NCI-H146 treated with DMSO at 0.1 percent for 48 hours (cell line): ENCODE data around the gene CYFIP2.
"Not testable (repeated sequence)": the region's sequence is repeated elsewhere in the genome, so short reads cannot be mapped to it uniquely, and the experiment has no call there.

Experiments used
- DNase-seq: peaks from one replicate; lab custom pipeline; 2025; ENCODE audit not compliant: unreplicated experiment; lab: John Stamatoyannopoulos, UW

CYFIP2 gene

DNA sequence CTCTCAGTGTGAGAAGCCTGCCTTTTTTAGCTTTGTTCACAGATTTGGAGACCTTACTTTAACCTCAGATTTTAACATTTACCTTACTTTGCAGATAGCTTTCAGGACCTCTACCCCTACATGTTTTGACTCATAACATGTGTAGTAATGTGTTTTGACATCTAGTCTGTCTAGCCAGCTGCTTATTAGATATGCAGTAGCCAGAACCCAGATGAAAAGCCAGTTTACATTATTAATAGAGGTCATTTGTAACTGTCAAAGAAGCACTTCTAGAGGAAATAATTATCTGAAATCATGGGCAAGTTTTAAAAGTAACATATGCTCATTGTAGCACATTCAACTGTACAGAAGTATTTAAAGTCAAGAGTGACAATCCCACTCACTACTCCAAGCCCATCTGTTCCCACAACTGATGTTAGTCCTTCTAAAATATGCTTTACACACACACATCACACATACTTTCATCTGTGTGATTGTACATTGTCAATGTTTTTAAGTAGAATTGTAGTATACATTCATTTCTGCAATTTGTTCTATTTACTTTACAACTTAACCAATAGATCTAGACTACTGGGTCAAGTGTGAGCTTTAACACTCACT, 122.3 kb downstream of the CYFIP2 start:
- DNase-seq = no peak

- no peak for DNase-seq
These were observed 123.2 kb downstream of the CYFIP2 start for GRCh38 chr5:157389103-157389502.

DNA sequence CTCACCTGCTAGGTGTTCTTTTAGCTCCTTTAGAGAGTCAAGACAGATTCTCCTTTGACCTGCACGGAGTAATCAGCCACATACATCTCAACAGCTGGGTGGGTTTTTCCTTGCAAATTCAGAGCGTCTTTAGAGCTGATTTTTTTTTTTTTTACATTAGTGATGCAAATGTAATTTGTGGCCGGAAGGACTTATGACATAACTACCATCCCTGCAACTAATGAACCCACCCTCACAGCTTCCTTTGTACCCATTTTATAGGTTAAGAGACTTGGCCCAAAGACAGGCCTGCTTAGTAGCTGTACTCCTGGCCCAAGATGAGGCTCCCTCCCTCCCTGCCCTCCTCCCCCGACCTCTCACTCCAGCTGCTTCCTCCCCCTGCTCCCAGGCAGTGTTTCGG, 124.2 kb downstream of the CYFIP2 start:
- DNase-seq = no peak

GRCh38 chr5:157390551-157391297, 124.8 kb downstream of the CYFIP2 start:
- DNase-seq = no peak

GRCh38 chr5:157398305-157398704, 132.4 kb downstream of the CYFIP2 start:
- DNase-seq = no peak

DNA sequence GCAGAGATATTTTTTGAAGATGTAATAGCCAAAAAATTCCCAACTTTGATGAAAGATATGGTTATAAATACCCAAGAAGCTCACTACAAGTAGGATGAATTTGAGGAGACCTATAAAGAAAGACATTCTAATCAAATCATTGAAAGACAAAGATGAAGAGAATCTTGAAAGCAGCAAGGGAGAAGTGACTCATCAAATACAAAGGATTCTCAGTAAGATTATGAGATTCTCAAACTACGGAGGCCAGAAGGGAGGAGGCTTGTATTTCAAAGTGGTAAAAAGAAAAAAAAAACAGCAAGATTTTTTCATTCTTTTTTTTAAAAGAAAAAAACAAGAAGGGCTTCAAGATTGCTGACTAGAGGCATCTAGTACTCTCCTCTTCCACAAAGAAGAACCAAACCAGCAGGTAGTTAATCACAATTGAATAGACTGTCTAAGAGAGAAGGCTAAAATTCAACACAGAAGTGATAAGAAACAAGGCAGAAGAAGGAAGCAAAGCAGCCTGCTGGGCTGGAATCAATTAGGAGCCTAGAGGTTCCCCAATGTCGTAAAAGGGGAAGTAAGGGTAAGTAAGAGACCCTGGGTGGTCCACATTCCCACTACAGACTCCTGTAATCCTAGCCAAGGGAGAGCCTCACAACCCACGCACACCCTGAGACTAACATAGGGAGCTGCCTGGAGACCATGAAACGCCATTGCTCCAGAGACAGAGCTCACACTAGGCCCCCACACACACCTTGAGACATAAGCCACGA, 135.0 kb downstream of the CYFIP2 start:
- DNase-seq = no peak

GRCh38 chr5:157415838-157416237, 149.9 kb downstream of the CYFIP2 start:
- no peak for DNase-seq

DNA sequence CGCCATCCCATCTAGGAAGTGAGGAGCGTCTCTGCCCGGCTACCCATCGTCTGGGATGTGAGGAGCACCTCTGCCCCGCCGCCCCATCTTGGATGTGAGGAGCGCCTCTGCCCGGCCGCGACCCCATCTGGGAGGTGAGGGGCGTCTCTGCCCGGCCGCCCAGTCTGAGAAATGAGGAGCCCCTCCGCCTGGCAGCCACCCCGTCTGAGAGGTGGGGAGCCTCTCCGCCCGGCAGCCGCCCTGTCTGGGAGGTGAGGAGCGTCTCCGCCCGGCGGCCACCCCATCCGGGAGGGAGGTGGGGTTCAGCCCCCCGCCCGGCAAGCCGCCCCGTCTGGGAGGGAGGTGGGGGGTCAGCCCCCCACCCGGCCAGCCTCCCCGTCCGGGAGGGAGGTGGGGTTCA, 153.6 kb downstream of the CYFIP2 start:
- not testable (repeated sequence) for DNase-seq

DNA sequence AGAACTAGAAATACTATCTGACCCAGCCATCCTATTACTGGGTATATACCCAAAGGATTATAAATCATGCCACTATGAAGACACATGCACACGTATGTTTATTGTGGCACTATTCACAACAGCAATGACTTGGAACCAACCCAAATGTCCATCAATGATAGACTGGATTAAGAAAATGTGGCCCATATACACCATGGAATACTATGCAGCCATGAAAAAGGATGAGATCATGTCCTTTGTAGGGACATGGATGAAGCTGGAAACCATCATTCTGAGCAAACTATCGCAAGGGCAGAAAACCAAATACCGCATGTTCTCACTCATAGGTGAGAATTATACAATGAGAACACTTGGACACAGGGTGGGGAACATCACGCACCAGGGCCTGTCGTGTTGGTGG, 164.0 kb downstream of the CYFIP2 start:
- DNase-seq = not testable (repeated sequence)

DNA sequence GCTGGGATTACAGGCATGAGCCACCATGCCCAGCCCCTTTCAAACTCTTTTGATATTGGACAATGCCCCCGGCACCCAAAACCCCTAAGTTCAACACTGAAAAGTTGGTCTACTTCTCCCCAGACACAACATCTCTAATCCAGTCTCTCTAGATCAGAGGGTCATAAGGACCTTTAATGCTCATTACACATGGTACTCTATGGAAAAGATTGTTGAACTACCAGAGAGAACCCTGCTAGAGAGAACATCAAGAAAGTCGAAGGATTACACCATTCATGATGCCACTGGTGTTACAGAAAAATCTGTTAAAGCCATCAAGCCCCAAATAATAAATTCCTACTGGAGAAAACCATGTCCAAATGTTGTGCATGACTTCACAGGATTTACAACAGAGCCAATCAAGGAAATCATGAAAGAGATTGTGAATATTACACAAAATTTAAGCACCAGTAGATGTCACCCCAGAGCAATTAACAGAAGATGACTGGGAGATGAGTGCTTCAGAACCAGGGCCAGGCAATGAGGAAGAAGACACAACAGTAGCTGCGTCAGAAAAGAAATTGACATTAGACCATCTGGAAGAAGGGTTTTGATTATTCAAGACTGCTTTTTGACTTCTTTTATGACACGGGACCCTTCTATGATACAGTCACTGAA, 165.7 kb downstream of the CYFIP2 start:
- DNase-seq = no peak

- no peak for DNase-seq
These were observed 168.2 kb downstream of the CYFIP2 start for GRCh38 chr5:157434096-157434495.

DNA sequence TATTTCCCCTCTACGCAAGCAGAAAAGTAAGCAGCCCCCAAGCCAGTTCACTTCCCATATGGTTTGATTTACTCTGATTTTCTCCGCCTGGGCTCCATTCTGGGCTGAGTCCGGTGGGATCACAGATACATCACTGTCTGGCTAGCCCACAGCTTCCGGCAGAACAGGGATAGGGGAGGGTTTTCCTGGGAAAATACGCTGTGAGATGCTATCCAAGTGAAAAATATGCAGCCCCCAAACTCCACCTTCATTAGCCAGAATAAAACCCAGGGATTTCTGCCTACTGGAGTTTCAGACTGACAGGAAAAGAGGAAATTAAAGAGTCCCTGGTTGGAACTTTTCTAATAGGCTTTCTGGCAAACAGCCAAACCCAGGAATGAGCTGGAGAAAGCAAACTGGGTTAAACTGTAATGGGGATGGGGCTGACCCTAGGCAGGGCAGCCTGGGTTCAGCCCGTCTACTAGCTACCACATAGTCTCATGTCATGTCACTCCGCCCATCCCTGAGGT, 177.2 kb downstream of the CYFIP2 start:
- DNase-seq = no peak

DNA sequence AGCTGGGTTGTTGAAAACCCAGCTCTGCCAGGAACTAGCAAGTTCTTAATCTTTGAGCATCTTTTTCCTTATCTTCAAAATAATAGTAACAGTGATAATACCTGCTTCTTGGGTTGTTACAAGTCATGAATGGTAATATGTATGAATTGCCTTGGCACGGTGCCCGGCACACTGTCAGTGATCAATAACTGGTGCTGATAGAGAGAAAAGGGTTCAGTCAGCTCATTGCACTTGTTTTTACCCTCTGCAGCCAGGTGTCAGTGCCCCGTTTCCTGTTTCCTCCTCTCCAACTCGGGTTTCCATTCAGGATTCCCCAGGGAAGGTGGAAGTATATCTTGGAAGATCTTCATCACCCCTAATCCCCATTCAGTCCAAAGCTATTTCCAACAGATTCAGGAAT, 178.3 kb downstream of the CYFIP2 start:
- no peak for DNase-seq
